Measurements from ENCODE around the gene PXK. TPM values are rescaled to one million over a fixed set of nuclear protein-coding genes. Genes with fewer than 3 reads are reported as not detected.
A peak's percentile ranks its signal among the peaks of the same experiment; 100 is the strongest.

Gene PXK
- total and polyA plus RNA-seq, 2 donors, result 12.5 to 13.6 TPM

- Histone ChIP-seq H3K4me3 (ENCODE audit: low read length in 2 of 2) (no peak overlapping the region), H3K36me3 (ENCODE audit: control insufficient read depth in 2 of 2, insufficient read depth in 2 of 2, low read length in 1 of 2) (peaks cover 0 to 3% of the 10 kb centered on the region in 2 donors), H3K9me3 (ENCODE audit: control insufficient read depth in 2 of 2, insufficient read depth in 1 of 2, low read length in 1 of 2) (no peaks in the 10 kb centered on the region), H3K4me1 (ENCODE audit: control insufficient read depth in 2 of 2, insufficient read depth in 2 of 2, low read length in 2 of 2) (peaks cover 0 to 2% of the 10 kb centered on the region in 2 donors), H3K27ac (ENCODE audit: low read depth in 1 of 2, low read length in 1 of 2) (no peak overlapping the region), H3K27me3 (ENCODE audit: control insufficient read depth in 2 of 2, insufficient read depth in 1 of 2, low read length in 1 of 2) (no peaks in the 10 kb centered on the region)
- DNase-seq (ENCODE audit: low read depth in 6 of 9, low spot score in 9 of 9), result no peak
- WGBS, result 90% methylated on average over 9 of the region's 9 CpGs
Measured at GRCh38 chr3:58293516-58293915, 39.2 kb upstream of the PXK start.

GRCh38 chr3:58296269-58296668 is 36.4 kb upstream of the PXK start:
- Histone ChIP-seq H3K4me3 (ENCODE audit: low read length in 2 of 2) (no peak overlapping the region), H3K27me3 (ENCODE audit: control insufficient read depth in 2 of 2, insufficient read depth in 1 of 2, low read length in 1 of 2) (peaks cover 0 to 13% of the 10 kb centered on the region in 2 donors), H3K27ac (ENCODE audit: low read depth in 1 of 2, low read length in 1 of 2) (no peak overlapping the region), H3K4me1 (ENCODE audit: control insufficient read depth in 2 of 2, insufficient read depth in 2 of 2, low read length in 2 of 2) (peaks cover 0 to 2% of the 10 kb centered on the region in 2 donors), H3K9me3 (ENCODE audit: control insufficient read depth in 2 of 2, insufficient read depth in 1 of 2, low read length in 1 of 2) (peaks cover 0 to under 1% of the 10 kb centered on the region in 2 donors), H3K36me3 (ENCODE audit: control insufficient read depth in 2 of 2, insufficient read depth in 2 of 2, low read length in 1 of 2) (peaks cover 0 to 3% of the 10 kb centered on the region in 2 donors)
- WGBS, result 88% methylated on average over 5 of the region's 5 CpGs
- DNase-seq (ENCODE audit: low read depth in 6 of 9, low spot score in 9 of 9), result no peak

GRCh38 chr3:58296843-58297242 is 35.8 kb upstream of the PXK start:
- WGBS, result 98% methylated on average over 6 of the region's 6 CpGs
- peaks cover 1 to 5% of the 10 kb centered on the region in 2 donors for H3K9me3 ChIP-seq (ENCODE audit: control insufficient read depth in 2 of 2, insufficient read depth in 1 of 2, low read length in 1 of 2)
- H3K4me1 ChIP-seq (ENCODE audit: control insufficient read depth in 2 of 2, insufficient read depth in 2 of 2, low read length in 2 of 2), result peaks cover 0 to 2% of the 10 kb centered on the region in 2 donors
- no peak overlapping the region for H3K4me3 ChIP-seq (ENCODE audit: low read length in 2 of 2)
- DNase-seq (ENCODE audit: low read depth in 6 of 9, low spot score in 9 of 9), result no peak
- H3K27ac ChIP-seq (ENCODE audit: low read depth in 1 of 2, low read length in 1 of 2), result no peak overlapping the region
- H3K27me3 ChIP-seq (ENCODE audit: control insufficient read depth in 2 of 2, insufficient read depth in 1 of 2, low read length in 1 of 2), result peaks cover 0 to 15% of the 10 kb centered on the region in 2 donors
- peaks cover 0 to 3% of the 10 kb centered on the region in 2 donors for H3K36me3 ChIP-seq (ENCODE audit: control insufficient read depth in 2 of 2, insufficient read depth in 2 of 2, low read length in 1 of 2)

GRCh38 chr3:58298190-58298589 is 34.5 kb upstream of the PXK start:
- Histone ChIP-seq H3K9me3 (ENCODE audit: control insufficient read depth in 2 of 2, insufficient read depth in 1 of 2, low read length in 1 of 2) (peaks cover 1 to 6% of the 10 kb centered on the region in 2 donors), H3K27ac (ENCODE audit: low read depth in 1 of 2, low read length in 1 of 2) (no peak overlapping the region), H3K27me3 (ENCODE audit: control insufficient read depth in 2 of 2, insufficient read depth in 1 of 2, low read length in 1 of 2) (peaks cover 0 to 15% of the 10 kb centered on the region in 2 donors), H3K4me1 (ENCODE audit: control insufficient read depth in 2 of 2, insufficient read depth in 2 of 2, low read length in 2 of 2) (peaks cover 0 to 2% of the 10 kb centered on the region in 2 donors), H3K4me3 (ENCODE audit: low read length in 2 of 2) (no peak overlapping the region), H3K36me3 (ENCODE audit: control insufficient read depth in 2 of 2, insufficient read depth in 2 of 2, low read length in 1 of 2) (peaks cover 0 to 3% of the 10 kb centered on the region in 2 donors)
- WGBS, result 80% methylated on average over 3 of the region's 3 CpGs
- DNase-seq (ENCODE audit: low read depth in 6 of 9, low spot score in 9 of 9), result no peak

GRCh38 chr3:58299075-58299474 is 33.6 kb upstream of the PXK start:
- peaks cover 0 to 15% of the 10 kb centered on the region in 2 donors for H3K27me3 ChIP-seq (ENCODE audit: control insufficient read depth in 2 of 2, insufficient read depth in 1 of 2, low read length in 1 of 2)
- no peak for DNase-seq (ENCODE audit: low read depth in 6 of 9, low spot score in 9 of 9)
- no peak overlapping the region for H3K27ac ChIP-seq (ENCODE audit: low read depth in 1 of 2, low read length in 1 of 2)
- no peak overlapping the region for H3K4me3 ChIP-seq (ENCODE audit: low read length in 2 of 2)
- peaks cover 0 to 2% of the 10 kb centered on the region in 2 donors for H3K4me1 ChIP-seq (ENCODE audit: control insufficient read depth in 2 of 2, insufficient read depth in 2 of 2, low read length in 2 of 2)
- peaks cover 1 to 6% of the 10 kb centered on the region in 2 donors for H3K9me3 ChIP-seq (ENCODE audit: control insufficient read depth in 2 of 2, insufficient read depth in 1 of 2, low read length in 1 of 2)
- peaks cover 0 to under 1% of the 10 kb centered on the region in 2 donors for H3K36me3 ChIP-seq (ENCODE audit: control insufficient read depth in 2 of 2, insufficient read depth in 2 of 2, low read length in 1 of 2)
- WGBS, result 86% methylated on average over 2 of the region's 2 CpGs

- no peak overlapping the region for H3K27ac ChIP-seq (ENCODE audit: low read depth in 1 of 2, low read length in 1 of 2)
- H3K4me1 ChIP-seq (ENCODE audit: control insufficient read depth in 2 of 2, insufficient read depth in 2 of 2, low read length in 2 of 2), result peaks cover 0 to 2% of the 10 kb centered on the region in 2 donors
- H3K36me3 ChIP-seq (ENCODE audit: control insufficient read depth in 2 of 2, insufficient read depth in 2 of 2, low read length in 1 of 2), result no peaks in the 10 kb centered on the region
- 22% methylated on average over 8 of the region's 8 CpGs for WGBS
- DNase-seq (ENCODE audit: low read depth in 6 of 9, low spot score in 9 of 9), result no peak
- H3K4me3 ChIP-seq (ENCODE audit: low read length in 2 of 2), result no peak overlapping the region
- H3K27me3 ChIP-seq (ENCODE audit: control insufficient read depth in 2 of 2, insufficient read depth in 1 of 2, low read length in 1 of 2), result peaks cover 0 to 15% of the 10 kb centered on the region in 2 donors
- peaks cover 1 to 6% of the 10 kb centered on the region in 2 donors for H3K9me3 ChIP-seq (ENCODE audit: control insufficient read depth in 2 of 2, insufficient read depth in 1 of 2, low read length in 1 of 2)
Measured at GRCh38 chr3:58299839-58300516, 32.7 kb upstream of the PXK start.

GRCh38 chr3:58305882-58306711 is 26.6 kb upstream of the PXK start, which contains the start of the genes HTD2 and RPP14:
Gene HTD2 (plus strand): TSS chr3:58306520. CDS start chr3:58317614, 11,094 bp downstream.
Gene RPP14 (plus strand): TSS chr3:58306245. CDS start chr3:58310330, 4,085 bp downstream.
- Histone ChIP-seq H3K36me3 (ENCODE audit: control insufficient read depth in 2 of 2, insufficient read depth in 2 of 2, low read length in 1 of 2) (peaks cover 8 to 15% of the 10 kb centered on the region in 2 donors), H3K4me3 (ENCODE audit: low read length in 2 of 2) (peak within 1 kb of the TSS; percentile 71 to 75), H3K4me1 (ENCODE audit: control insufficient read depth in 2 of 2, insufficient read depth in 2 of 2, low read length in 2 of 2) (peaks cover 6 to 21% of the 10 kb centered on the region in 2 donors), H3K27me3 (ENCODE audit: control insufficient read depth in 2 of 2, insufficient read depth in 1 of 2, low read length in 1 of 2) (peaks cover 0 to 4% of the 10 kb centered on the region in 2 donors), H3K9me3 (ENCODE audit: control insufficient read depth in 2 of 2, insufficient read depth in 1 of 2, low read length in 1 of 2) (peaks cover 1 to 6% of the 10 kb centered on the region in 2 donors), H3K27ac (ENCODE audit: low read depth in 1 of 2, low read length in 1 of 2) (peak within 1 kb of the TSS; percentile 93 to 97)
- 5% methylated on average over 71 of the region's 71 CpGs for WGBS
- DNase-seq (ENCODE audit: low read depth in 6 of 9, low spot score in 9 of 9), result peak; percentile 97 to 100 (median 98)

GRCh38 chr3:58307639-58308215 is 25.0 kb upstream of the PXK start:
- DNase-seq (ENCODE audit: low read depth in 6 of 9, low spot score in 9 of 9), result peak in 7 of 9 donors; percentile 14 to 64 (median 37)
- Histone ChIP-seq H3K27me3 (ENCODE audit: control insufficient read depth in 2 of 2, insufficient read depth in 1 of 2, low read length in 1 of 2) (no peaks in the 10 kb centered on the region), H3K36me3 (ENCODE audit: control insufficient read depth in 2 of 2, insufficient read depth in 2 of 2, low read length in 1 of 2) (peaks cover 23 to 31% of the 10 kb centered on the region in 2 donors), H3K9me3 (ENCODE audit: control insufficient read depth in 2 of 2, insufficient read depth in 1 of 2, low read length in 1 of 2) (no peaks in the 10 kb centered on the region), H3K27ac (ENCODE audit: low read depth in 1 of 2, low read length in 1 of 2) (no peak overlapping the region), H3K4me1 (ENCODE audit: control insufficient read depth in 2 of 2, insufficient read depth in 2 of 2, low read length in 2 of 2) (peaks cover 6 to 21% of the 10 kb centered on the region in 2 donors), H3K4me3 (ENCODE audit: low read length in 2 of 2) (peak overlapping the region; percentile 71 to 75)
- 60% methylated on average over 10 of the region's 10 CpGs for WGBS

Data from thymus (tissue), 11 donors.